Glutamatergic neuron (in vitro differentiated cells): ENCODE results near the gene ANKRD12. TPM values are rescaled to one million over a fixed set of nuclear protein-coding genes. Genes with fewer than 3 reads are reported as not detected.

Source experiments
- DNase-seq: peaks from one replicate; pipeline ENCODE4 v3.0.0; 2022
- H3K27ac Mint-ChIP-seq: one replicate; pipeline ENCODE4 v1.8.0; 2020; ENCODE audit warnings: mild to moderate bottlenecking, mixed read lengths, inconsistent platforms; ENCODE audit not compliant: unreplicated experiment
- H3K27me3 Mint-ChIP-seq: one replicate; pipeline ENCODE4 v1.8.0; 2020; ENCODE audit warnings: mild to moderate bottlenecking, moderate library complexity, mixed read lengths, inconsistent platforms; ENCODE audit not compliant: unreplicated experiment
- H3K36me3 Mint-ChIP-seq: one replicate; pipeline ENCODE4 v1.8.0; 2020; ENCODE audit warnings: mild to moderate bottlenecking, mixed read lengths, inconsistent platforms; ENCODE audit not compliant: unreplicated experiment
- H3K4me1 Mint-ChIP-seq: one replicate; pipeline ENCODE4 v1.8.0; 2020; ENCODE audit warnings: mild to moderate bottlenecking, low read depth, mixed read lengths, inconsistent platforms; ENCODE audit not compliant: unreplicated experiment
- H3K4me3 Mint-ChIP-seq: one replicate; pipeline ENCODE4 v1.8.0; 2020; ENCODE audit warnings: mild to moderate bottlenecking, mixed read lengths, inconsistent platforms; ENCODE audit not compliant: unreplicated experiment
- H3K9me3 Mint-ChIP-seq: one replicate; pipeline ENCODE4 v1.8.0; 2020; ENCODE audit warnings: mild to moderate bottlenecking, moderate library complexity, mixed read lengths, inconsistent platforms; ENCODE audit not compliant: unreplicated experiment
- total RNA-seq: library from RNA; stranded (reverse); fragmentation: NEBNext Ultra II Directional; extraction: Animal tissue kit (Norgen Biotek cat#: 25700); gene quantifications from one replicate; pipeline ENCODE4 v1.2.1, GENCODE V29; 2021; ENCODE audit not compliant: unreplicated experiment
- TF ChIP-seq, protein P1 (sequence below): fragments of 200-600 bp; sonication (generic); IDR thresholded peaks from one replicate; pipeline ENCODE4 v1.5.0; 2021; ENCODE audit not compliant: partially characterized antibody, unreplicated experiment

The ANKRD12 gene
- total RNA-seq, 1 donor from 2014 or later, result 41.6 TPM

DNA sequence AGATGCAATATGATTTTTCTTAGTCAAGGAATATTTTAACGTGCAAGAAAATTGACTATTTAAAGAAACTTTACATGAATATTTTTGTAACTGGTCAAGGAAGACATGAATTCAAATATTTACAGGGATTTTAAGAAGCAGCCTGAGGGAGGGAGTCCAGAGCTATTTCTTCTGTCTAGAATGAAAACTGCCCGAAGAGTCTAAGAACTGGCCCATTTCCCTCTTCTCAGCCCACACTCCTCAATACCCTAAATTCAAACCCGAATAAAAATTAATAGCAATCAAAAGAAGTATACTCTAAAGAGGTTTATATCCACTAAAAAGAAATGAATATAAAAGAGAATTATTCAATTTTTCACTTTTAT is 40.6 kb upstream of the ANKRD12 start:
- Mint-ChIP-seq H3K9me3 (peaks cover 2% of the 10 kb centered on the region), H3K27ac (no peak overlapping the region), H3K4me1 (peaks cover 8% of the 10 kb centered on the region), H3K36me3 (no peaks in the 10 kb centered on the region), H3K4me3 (no peak overlapping the region), H3K27me3 (peaks cover 1% of the 10 kb centered on the region)
- DNase-seq, result no peak
- TF ChIP-seq, protein P1, sequence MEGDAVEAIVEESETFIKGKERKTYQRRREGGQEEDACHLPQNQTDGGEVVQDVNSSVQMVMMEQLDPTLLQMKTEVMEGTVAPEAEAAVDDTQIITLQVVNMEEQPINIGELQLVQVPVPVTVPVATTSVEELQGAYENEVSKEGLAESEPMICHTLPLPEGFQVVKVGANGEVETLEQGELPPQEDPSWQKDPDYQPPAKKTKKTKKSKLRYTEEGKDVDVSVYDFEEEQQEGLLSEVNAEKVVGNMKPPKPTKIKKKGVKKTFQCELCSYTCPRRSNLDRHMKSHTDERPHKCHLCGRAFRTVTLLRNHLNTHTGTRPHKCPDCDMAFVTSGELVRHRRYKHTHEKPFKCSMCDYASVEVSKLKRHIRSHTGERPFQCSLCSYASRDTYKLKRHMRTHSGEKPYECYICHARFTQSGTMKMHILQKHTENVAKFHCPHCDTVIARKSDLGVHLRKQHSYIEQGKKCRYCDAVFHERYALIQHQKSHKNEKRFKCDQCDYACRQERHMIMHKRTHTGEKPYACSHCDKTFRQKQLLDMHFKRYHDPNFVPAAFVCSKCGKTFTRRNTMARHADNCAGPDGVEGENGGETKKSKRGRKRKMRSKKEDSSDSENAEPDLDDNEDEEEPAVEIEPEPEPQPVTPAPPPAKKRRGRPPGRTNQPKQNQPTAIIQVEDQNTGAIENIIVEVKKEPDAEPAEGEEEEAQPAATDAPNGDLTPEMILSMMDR, result no peak

DNA sequence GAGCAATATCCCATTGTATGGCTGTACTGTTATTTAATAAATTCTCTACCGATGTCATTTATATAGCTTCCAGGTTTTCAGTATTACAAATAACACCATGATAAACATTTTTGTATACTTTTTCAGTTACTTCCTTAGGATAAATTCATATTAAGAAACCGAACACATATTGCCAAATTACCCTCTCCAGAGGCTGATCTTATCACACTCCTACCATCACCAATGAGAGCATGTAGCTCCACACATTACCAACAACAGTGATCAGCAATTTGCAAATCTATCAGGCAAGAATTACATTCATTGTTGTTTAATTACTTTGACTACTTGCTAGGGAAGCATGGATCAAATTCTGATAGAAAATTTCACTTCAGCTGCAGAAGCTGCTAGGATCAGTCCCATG is 39.9 kb upstream of the ANKRD12 start:
- no peak overlapping the region for H3K4me3 Mint-ChIP-seq
- peaks cover 9% of the 10 kb centered on the region for H3K4me1 Mint-ChIP-seq
- H3K27ac Mint-ChIP-seq, result no peak overlapping the region
- no peak for DNase-seq
- H3K36me3 Mint-ChIP-seq, result no peaks in the 10 kb centered on the region
- H3K27me3 Mint-ChIP-seq, result peaks cover 1% of the 10 kb centered on the region
- H3K9me3 Mint-ChIP-seq, result peaks cover 2% of the 10 kb centered on the region
- TF ChIP-seq, protein P1, result no peak

DNA sequence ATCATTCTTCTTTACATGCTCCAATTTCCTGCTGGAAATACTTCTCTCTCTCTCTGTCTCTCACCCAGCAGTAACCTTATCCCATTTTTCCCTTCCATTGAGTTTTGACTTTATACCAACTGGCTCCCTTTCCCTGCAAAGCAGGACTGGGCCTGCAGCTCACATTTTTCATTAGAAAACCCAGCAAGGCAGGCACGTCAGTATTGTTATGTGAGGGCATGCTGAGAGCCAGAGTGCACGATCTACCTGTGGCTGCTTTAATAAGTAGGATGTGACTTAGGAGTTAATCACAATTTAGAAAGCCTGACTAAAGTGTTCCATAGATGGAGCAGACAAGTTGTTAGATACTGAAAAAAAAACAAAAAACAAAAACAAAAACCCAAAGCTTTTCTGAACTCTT is 39.2 kb upstream of the ANKRD12 start:
- no peaks in the 10 kb centered on the region for H3K36me3 Mint-ChIP-seq
- H3K27me3 Mint-ChIP-seq, result peaks cover 1% of the 10 kb centered on the region
- H3K4me1 Mint-ChIP-seq, result peaks cover 10% of the 10 kb centered on the region
- DNase-seq, result no peak
- H3K9me3 Mint-ChIP-seq, result peaks cover 2% of the 10 kb centered on the region
- no peak overlapping the region for H3K4me3 Mint-ChIP-seq
- TF ChIP-seq, protein P1, result no peak
- no peak overlapping the region for H3K27ac Mint-ChIP-seq

GRCh38 chr18:9100796-9101195 is 35.8 kb upstream of the ANKRD12 start:
- Mint-ChIP-seq H3K9me3 (peaks cover 6% of the 10 kb centered on the region), H3K4me3 (peak overlapping the region; percentile 8)
- no peak for DNase-seq

DNA sequence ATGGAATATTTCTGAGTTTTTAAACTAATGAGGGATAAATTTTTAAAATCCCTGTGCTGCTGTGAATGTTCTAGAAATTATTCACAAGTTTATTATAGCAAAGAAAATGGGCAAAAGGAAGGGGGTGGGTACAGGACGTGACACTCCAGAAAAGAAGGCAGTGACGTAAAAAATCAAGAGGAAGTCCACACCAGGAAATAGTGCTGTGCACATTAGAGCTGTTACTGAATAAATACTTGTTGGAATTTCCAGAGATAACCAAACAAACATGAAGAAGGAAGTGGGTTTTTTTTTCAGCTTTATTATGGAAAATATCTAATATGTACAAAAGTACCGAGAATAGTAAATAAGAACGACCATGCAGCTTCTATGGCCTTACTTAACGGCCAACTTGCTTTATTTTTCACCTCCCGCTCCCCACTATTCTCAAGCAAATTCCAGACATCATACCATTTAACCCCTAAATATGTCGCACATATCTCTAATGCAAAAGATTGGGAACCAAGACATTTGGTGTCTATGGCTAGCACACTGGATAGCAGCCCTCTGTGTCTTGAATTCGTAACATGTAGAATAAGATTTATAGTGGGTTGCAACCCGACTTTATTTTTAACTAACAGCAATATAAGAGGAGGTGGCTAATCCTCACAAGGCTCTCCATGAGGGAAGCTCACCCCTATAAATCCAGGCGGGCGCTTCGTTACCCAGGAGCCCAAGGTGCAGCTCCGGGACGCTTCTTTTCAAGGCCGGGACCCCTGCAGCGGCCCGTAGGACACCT is 34.7 kb upstream of the ANKRD12 start:
- Mint-ChIP-seq H3K4me1 (peaks cover 39% of the 10 kb centered on the region), H3K27ac (peak overlapping the region; percentile 36), H3K9me3 (peaks cover 6% of the 10 kb centered on the region), H3K4me3 (peak overlapping the region; percentile 86), H3K36me3 (no peaks in the 10 kb centered on the region), H3K27me3 (peaks cover 4% of the 10 kb centered on the region)
- DNase-seq, result no peak
- TF ChIP-seq, protein P1, result no peak

More at GRCh38 chr18:9100796-9101195, 35.8 kb upstream of the ANKRD12 start:
- Mint-ChIP-seq H3K36me3 (no peaks in the 10 kb centered on the region), H3K27me3 (peaks cover 4% of the 10 kb centered on the region), H3K4me1 (peaks cover 28% of the 10 kb centered on the region), H3K27ac (no peak overlapping the region)
- TF ChIP-seq, protein P1, result no peak
